PC-9 (cell line): ENCODE measurements around the gene DAAM2. TPM values are rescaled to one million over a fixed set of nuclear protein-coding genes. Genes with fewer than 3 reads are reported as not detected.

Source experiments
- BruUV-seq: library from RNA; stranded (reverse); fragments of 400-500 nt; replicated peaks from 2 replicates; lab custom pipeline; 2021; lab: Mats Ljungman, UMichigan
- CTCF ChIA-PET: fragments of 300-600 bp; sonication (Branson Sonifier 250); formaldehyde crosslinking; loops from one replicate; lab custom pipeline; 2022; ENCODE audit warnings: antibody characterized with exemption; lab: Charles Lee
- POLR2A ChIA-PET: fragments of 300-600 bp; sonication (Branson Sonifier 250); formaldehyde crosslinking; loops from one replicate; lab custom pipeline; 2022; ENCODE audit warnings: antibody characterized with exemption; ENCODE audit not compliant: unreplicated experiment; lab: Charles Lee
- DNase-seq, 2 experiments: peaks; one replicate each; pipeline versions ENCODE4 v3.0.0 to v3.0.0-alpha.2; 2015 to 2022; ENCODE audit warnings: mixed read lengths in 1 of 2
- H2AFZ ChIP-seq: fragments of 200-600 bp; sonication (generic); 2 replicates; pipeline ENCODE4 v1.8.1; 2017; ENCODE audit warnings: antibody characterized with exemption
- H3F3A ChIP-seq: fragments of 200-600 bp; sonication (generic); 2 replicates; pipeline ENCODE4 v1.8.1; 2017; ENCODE audit warnings: antibody characterized with exemption, mild to moderate bottlenecking, low read depth; ENCODE audit not compliant: insufficient read depth
- H3K27ac ChIP-seq: fragments of 200-600 bp; sonication (generic); 2 replicates; pipeline ENCODE4 v1.6.1; 2016; ENCODE audit warnings: mixed run types
- H3K27me3 ChIP-seq: fragments of 200-600 bp; sonication (generic); 2 replicates; pipeline ENCODE4 v1.6.1; 2016; ENCODE audit warnings: low read depth, mixed run types; ENCODE audit not compliant: insufficient read depth
- H3K36me3 ChIP-seq: fragments of 200-600 bp; sonication (generic); 2 replicates; pipeline ENCODE4 v1.6.1; 2016; ENCODE audit warnings: low read depth, mixed run types
- H3K4me1 ChIP-seq: fragments of 200-600 bp; sonication (generic); replicated peaks from 2 replicates; pipeline ENCODE4 v1.6.1; 2016; ENCODE audit warnings: mixed run types; ENCODE audit not compliant: insufficient read depth
- H3K4me2 ChIP-seq: fragments of 200-600 bp; sonication (generic); 2 replicates; pipeline ENCODE4 v1.6.1; 2017; ENCODE audit warnings: mixed run types
- H3K4me3 ChIP-seq: fragments of 200-600 bp; sonication (generic); 2 replicates; pipeline ENCODE4 v1.6.1; 2016; ENCODE audit warnings: mixed run types
- H3K79me2 ChIP-seq: fragments of 200-600 bp; sonication (generic); 2 replicates; pipeline ENCODE4 v1.6.1; 2017; ENCODE audit warnings: low read depth, mixed run types
- H3K9me2 ChIP-seq: fragments of 200-600 bp; sonication (generic); 2 replicates; pipeline ENCODE4 v1.8.1; 2017; ENCODE audit warnings: mild to moderate bottlenecking; ENCODE audit not compliant: insufficient read depth
- H3K9me3 ChIP-seq: fragments of 200-600 bp; sonication (generic); 2 replicates; pipeline ENCODE4 v1.8.1; 2016; ENCODE audit warnings: low read depth; ENCODE audit not compliant: insufficient read depth
- H4K20me1 ChIP-seq: fragments of 200-600 bp; sonication (generic); 2 replicates; pipeline ENCODE4 v1.8.1; 2017; ENCODE audit not compliant: insufficient read depth
- CTCF ChIP-seq: fragments of 200-600 bp; sonication (generic); conservative IDR thresholded peaks from 2 replicates; pipeline ENCODE4 v1.6.1; 2017; ENCODE audit warnings: mixed run types, antibody characterized with exemption, mild to moderate bottlenecking, moderate library complexity
- EZH2 ChIP-seq: fragments of 200-600 bp; sonication (generic); IDR thresholded peaks from 2 replicates; pipeline ENCODE4 v1.8.0; 2017; ENCODE audit warnings: antibody characterized with exemption, low read depth
- intact Hi-C: fragments of 100-400 bp; cut with micrococcal nuclease; formaldehyde crosslinking; loops from one replicate; pipeline ENCODE4 v1.10.0; 2022; ENCODE audit not compliant: unreplicated experiment
- total RNA-seq: library from RNA; stranded (reverse); gene quantifications from 2 replicates; pipeline ENCODE4 v1.2.3, GENCODE V29; 2021

Gene DAAM2
- total RNA-seq, 1 experiment from 2014 or later, result not detected

GRCh38 chr6:39811835-39812345, 19.7 kb downstream of the DAAM2 start:
- Histone ChIP-seq H3F3A (no peaks in the 10 kb centered on the region), H3K79me2 (no peaks in the 10 kb centered on the region), H3K4me3 (no peak overlapping the region), H3K9me3 (no peaks in the 10 kb centered on the region), H3K4me1 (no peaks in the 10 kb centered on the region), H3K27me3 (peaks cover 12% of the 10 kb centered on the region; the same call in 1 of the 2 replicates), H3K36me3 (no peaks in the 10 kb centered on the region), H3K4me2 (no peak overlapping the region), H2AFZ (no peak overlapping the region), H3K27ac (no peak overlapping the region), H3K9me2 (no peaks in the 10 kb centered on the region), H4K20me1 (no peaks in the 10 kb centered on the region)
- POLR2A ChIA-PET, result no interaction called here
- TF ChIP-seq CTCF (no peak), EZH2 (no peak)
- no TSS peak for BruUV-seq
- CTCF ChIA-PET, result no interaction called here
- DNase-seq, result no peak
- intact Hi-C loops, result no loop called here

GRCh38 chr6:39812496-39812852, 20.3 kb downstream of the DAAM2 start:
- H3K4me2 ChIP-seq, result no peak overlapping the region
- no peak for TF ChIP-seq CTCF
- TF ChIP-seq EZH2, result no peak
- no TSS peak for BruUV-seq
- intact Hi-C loops, result no loop called here
- no peak overlapping the region for H3K4me3 ChIP-seq
- ChIA-PET CTCF (no interaction called here), POLR2A (no interaction called here)
- no peaks in the 10 kb centered on the region for H3K9me3 ChIP-seq
- no peak for DNase-seq
- H3K79me2 ChIP-seq, result no peaks in the 10 kb centered on the region
- peaks cover 17% of the 10 kb centered on the region; the same call in 1 of the 2 replicates for H3K27me3 ChIP-seq
- H3K27ac ChIP-seq, result no peak overlapping the region
- H4K20me1 ChIP-seq, result no peaks in the 10 kb centered on the region
- no peaks in the 10 kb centered on the region for H3K36me3 ChIP-seq
- H3K9me2 ChIP-seq, result no peaks in the 10 kb centered on the region
- H3K4me1 ChIP-seq, result no peaks in the 10 kb centered on the region
- no peak overlapping the region for H2AFZ ChIP-seq
- no peaks in the 10 kb centered on the region for H3F3A ChIP-seq

DNA sequence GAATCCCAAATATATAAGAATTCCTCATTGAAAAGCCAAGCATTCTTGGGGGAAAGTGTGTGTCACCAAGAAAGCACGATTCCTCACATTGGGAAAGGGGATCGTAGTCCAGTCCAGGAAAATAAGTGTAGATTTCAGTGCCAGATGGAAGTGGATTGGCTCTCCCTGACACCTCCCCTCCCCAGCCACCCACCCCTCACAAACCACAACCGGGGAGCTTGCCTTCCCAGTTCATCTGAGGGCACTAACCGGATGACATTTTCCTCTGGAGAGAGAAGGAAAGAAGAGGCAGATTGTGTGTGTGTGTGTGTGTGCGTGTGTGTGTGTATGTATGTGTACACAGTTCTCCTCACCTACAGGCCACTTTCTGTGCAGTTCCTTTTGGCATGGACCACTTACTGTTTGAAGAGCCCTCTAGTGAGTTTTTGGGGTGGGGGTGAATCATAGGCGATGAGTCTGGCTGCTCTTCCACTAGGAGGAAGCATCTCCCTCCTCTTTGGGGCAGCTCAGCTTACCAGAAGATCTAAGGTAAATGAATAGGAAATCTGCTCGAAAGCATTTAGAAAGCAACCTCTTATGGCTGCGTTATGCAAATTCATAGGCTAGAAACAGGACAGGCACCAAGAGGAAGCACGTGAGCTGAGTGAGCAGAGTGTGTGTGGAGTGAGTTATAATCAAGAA, 20.8 kb downstream of the DAAM2 start:
- TF ChIP-seq CTCF (no peak), EZH2 (no peak)
- Histone ChIP-seq H3K27me3 (peaks cover 19% of the 10 kb centered on the region; the same call in 1 of the 2 replicates), H3K27ac (no peak overlapping the region), H3K9me3 (no peaks in the 10 kb centered on the region), H2AFZ (no peak overlapping the region), H3F3A (no peaks in the 10 kb centered on the region), H3K9me2 (no peaks in the 10 kb centered on the region), H3K4me1 (no peaks in the 10 kb centered on the region), H3K4me2 (no peak overlapping the region), H3K79me2 (no peaks in the 10 kb centered on the region), H3K36me3 (no peaks in the 10 kb centered on the region), H3K4me3 (no peak overlapping the region), H4K20me1 (no peaks in the 10 kb centered on the region)
- ChIA-PET CTCF (no interaction called here), POLR2A (no interaction called here)
- DNase-seq, result no peak
- BruUV-seq, result no TSS peak
- intact Hi-C loops, result no loop called here
